Measurements from ENCODE around the gene CMSS1.

Gene CMSS1

DNA sequence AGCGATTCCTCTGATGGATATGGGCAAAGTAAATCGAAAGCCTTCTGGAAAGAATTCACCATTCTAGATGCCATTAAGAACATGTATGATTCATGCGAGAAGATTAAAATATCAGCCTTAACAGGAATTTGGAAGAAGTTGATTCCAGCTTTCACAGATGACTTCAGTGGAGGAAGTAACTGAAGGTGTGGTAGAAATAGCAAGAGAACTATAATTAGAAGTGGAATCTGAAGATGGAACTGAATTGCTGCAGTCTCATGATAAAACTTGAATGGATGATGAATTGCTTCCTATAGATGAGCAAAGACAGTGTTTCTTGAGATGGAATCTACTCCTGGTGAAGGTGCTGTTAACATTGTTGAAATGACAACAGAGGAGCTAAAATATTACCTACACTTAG is 413.0 kb downstream of the CMSS1 start:
- no peak for TF ChIP-seq CTCF (IDR thresholded peaks at IDR 0.05; ENCODE audit: insufficient read depth, low read depth, low read length, missing control alignments)
- no peak overlapping the region for H3K4me3 ChIP-seq (ENCODE audit: low read length)
- peak; percentile 33 for DNase-seq (ENCODE audit: low read depth)

Measured in epithelial cell of esophagus (primary cell).